ENCODE measurements around the gene RPUSD4.

The RPUSD4 gene

DNA sequence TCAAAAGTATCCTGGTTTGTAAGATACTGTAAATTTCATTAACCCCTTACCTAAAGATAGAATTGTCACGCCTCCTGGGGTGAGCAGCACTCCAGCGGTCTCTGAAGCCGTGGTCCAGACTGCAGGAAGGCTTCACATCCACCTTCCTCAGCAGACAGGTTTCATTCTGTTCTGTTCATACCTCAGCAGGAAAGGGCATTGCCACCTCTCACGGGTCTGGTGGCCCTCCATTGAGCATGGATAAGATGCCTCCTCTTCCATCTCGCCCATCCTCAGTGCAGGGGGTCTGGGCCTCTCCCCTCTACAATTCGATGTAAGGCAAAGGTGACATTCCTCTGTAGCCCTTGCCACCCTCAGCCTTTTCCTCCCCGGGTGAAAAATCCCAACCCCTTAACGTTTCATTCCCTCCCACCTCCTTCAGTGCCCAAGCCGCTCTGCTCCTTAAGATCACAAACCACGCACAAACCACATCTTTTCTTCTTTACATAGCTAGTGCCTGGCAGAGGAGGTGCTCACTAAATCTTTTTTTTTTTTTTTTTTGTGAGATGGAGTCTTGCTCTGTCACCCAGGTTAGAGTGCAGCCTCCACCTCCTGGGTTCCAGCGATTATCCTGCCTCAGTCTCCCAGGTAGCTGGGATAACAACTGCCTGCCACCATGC is 28.5 kb downstream of the RPUSD4 start:
- no peak for DNase-seq (ENCODE audit: low read depth in 2 of 2)

GRCh38 chr11:126181939-126182730 is 29.3 kb downstream of the RPUSD4 start:
- DNase-seq (ENCODE audit: low read depth in 2 of 2) = no peak

DNA sequence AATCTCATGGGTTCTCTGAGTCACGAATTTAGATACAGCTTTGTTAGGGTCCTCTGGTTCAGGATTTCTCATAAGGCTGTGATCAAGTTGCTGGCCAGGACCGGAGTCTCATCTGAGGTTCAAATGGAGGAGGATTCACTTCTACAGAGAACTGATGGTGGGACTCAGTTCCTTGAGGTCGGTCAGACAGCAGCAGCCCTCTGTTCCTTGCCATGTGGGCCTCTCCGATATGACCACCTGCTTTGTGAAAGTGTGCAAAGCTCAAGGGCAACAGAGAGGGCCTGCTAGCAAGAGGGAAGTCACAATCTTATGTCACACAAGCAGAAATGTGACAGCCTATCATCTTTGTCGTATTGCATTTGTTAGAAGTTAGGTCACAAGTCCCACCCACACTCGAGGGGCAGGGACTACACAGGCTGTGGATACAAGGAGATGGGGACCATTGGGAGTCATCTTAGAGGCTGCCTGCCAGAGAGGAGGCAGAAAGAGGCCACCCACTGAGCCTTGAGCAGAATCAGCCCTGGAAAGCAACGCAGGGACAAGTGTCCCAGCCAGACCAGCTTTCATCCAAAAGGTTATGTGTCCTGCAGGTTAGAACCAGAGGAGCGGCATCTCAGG is 34.5 kb downstream of the RPUSD4 start:
- DNase-seq (ENCODE audit: low read depth in 2 of 2) = no peak

DNA sequence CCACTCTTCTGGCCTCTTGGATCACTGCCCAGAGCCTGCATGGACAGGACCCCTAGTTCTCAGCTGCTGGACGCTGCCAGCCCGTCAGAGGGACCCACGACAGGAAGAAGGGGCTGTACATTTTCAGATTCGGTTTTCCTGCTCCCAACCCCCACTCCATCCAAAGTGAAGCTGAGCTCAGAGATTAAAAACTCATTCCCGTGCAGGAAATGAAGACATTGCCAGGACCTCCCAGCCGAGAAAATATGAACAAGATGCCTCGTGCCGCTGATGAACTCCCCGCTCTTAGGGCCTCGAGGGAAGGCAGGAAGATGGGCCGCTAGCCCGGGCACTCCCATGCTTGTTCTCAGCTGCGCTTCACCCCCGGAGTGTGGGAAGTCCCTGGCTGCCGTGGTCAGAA is 36.1 kb downstream of the RPUSD4 start:
- no peak for DNase-seq (ENCODE audit: low read depth in 2 of 2)

DNA sequence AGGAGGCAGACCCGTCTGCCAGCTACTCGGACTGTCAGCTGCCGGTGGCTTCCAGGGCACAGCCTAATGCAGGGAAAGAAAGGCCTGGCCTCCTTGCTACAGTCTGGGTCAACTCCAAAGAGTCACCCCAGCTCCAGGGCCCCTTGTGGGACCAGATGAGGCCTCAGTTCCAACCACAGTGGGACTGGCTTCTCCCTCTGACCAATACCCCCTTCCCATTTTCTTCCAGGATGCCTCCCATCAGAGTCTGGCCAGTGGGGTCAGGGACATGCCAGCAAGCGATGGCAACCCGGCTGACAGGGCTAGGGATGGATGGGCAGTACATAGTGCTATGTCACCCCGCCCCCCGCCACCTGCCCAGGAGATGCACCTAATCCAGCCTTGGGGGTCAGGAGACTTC is 36.6 kb downstream of the RPUSD4 start:
- DNase-seq (ENCODE audit: low read depth in 2 of 2) = no peak

DNA sequence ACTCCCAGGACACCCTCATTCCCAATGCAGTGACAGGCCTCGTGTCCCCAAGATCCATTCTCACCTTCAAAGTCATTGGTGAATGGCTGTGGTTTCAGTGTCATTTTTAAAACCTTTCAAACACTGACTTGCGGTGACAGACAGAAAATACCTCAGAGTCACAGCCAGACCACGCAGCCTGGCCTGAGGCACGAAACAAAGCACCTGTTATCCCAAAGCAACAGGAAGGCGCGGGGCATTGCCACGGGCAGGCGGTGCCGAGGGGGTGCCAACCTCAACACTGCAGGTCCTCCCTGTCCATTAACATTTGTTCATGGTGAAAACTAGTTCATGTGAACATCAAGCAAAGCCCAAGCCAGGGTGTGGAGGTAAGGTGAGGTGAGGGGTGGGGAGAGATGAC is 38.2 kb downstream of the RPUSD4 start:
- no peak for DNase-seq (ENCODE audit: low read depth in 2 of 2)

DNA sequence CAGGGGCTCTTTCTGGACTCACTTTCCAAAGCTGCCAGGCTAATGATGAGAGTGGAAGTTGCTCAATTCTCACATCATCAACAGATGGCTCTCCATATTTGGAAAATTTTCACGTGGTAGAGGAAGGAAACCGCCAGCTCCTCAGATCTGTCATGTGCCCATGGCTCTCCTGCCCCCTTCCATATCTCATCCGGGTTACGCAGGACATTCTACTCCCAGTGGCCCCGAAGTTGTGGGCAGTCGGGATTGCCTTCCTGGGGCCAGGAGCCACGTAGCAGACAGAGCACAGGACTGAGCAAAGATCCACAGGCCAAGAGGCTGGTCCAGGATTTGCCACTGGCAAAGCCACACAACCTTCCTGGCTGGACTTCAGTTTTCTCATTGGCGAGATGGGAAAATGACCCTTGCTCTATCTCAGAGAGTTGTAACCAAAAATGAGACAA is 38.8 kb downstream of the RPUSD4 start:
- DNase-seq (ENCODE audit: low read depth in 2 of 2) = no peak

GRCh38 chr11:126169291-126169690 is 42.2 kb downstream of the RPUSD4 start:
- no peak for DNase-seq (ENCODE audit: low read depth in 2 of 2)

DNA sequence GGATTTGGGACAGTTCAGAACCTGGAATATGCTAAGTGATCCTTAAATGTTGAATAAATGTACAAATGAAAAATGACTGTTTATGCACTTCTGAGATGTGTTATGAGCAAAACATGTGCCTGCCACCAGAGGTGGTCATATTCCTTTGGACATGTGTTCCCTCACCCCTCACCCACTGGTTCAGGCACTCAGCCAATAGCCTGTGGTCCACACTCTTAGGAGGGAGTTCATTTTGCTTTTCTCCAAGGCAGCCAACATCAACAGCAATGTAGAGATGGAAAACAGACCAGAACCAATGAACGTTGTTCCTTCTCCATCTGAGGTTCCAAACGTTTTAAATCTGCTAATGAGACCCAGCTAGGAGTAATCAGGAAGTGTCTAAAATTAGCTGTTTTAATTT is 44.0 kb downstream of the RPUSD4 start:
- no peak for DNase-seq (ENCODE audit: low read depth in 2 of 2)

GRCh38 chr11:126166413-126166812 is 45.0 kb downstream of the RPUSD4 start:
- no peak for DNase-seq (ENCODE audit: low read depth in 2 of 2)

- DNase-seq (ENCODE audit: low read depth in 2 of 2) = no peak
Measured at GRCh38 chr11:126165757-126166156, 45.7 kb downstream of the RPUSD4 start.

DNA sequence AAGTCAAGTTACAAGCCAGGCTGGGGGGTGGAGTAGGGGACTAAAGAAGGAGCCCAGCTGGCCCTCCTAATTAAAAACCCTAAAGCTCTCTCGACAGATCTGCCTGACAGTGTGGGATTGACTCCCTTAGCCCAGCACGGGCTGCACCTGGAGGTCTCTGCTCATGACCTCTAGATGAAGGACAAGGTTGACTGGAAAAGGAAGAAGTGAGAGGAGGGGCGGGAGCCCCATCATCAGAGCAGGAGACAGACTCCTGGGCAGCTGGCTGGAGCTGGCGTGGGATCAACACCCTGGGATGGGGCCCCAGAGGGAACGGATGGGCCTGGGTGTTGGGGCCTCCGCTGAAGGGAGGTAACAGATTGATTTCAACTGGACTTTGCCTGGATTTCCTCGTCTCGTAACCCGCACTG is 46.1 kb downstream of the RPUSD4 start:
- no peak for DNase-seq (ENCODE audit: low read depth in 2 of 2)

DNA sequence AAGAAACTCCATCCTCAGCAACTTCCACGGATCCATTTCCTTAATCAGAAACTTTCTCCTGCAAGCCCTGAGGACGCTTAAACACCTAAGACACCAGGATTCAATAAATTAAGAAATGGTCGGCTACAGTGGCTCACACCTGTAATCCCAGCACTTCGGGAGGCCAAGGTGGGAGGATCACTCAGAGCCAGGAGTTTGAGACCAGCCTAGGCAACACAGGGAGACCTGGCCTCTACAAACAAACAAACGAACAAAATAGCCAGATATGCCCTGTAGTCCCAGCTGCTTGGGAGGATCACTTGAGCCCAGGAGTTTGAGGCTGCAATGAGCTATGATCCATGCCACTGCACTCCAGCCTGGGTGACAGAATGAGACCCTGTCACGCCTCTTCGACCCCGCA is 46.7 kb downstream of the RPUSD4 start:
- DNase-seq (ENCODE audit: low read depth in 2 of 2) = no peak

- DNase-seq (ENCODE audit: low read depth in 2 of 2) = no peak
Measured at GRCh38 chr11:126163779-126164178, 47.7 kb downstream of the RPUSD4 start.

GRCh38 chr11:126163074-126163700 is 48.3 kb downstream of the RPUSD4 start:
- no peak for DNase-seq (ENCODE audit: low read depth in 2 of 2)

DNA sequence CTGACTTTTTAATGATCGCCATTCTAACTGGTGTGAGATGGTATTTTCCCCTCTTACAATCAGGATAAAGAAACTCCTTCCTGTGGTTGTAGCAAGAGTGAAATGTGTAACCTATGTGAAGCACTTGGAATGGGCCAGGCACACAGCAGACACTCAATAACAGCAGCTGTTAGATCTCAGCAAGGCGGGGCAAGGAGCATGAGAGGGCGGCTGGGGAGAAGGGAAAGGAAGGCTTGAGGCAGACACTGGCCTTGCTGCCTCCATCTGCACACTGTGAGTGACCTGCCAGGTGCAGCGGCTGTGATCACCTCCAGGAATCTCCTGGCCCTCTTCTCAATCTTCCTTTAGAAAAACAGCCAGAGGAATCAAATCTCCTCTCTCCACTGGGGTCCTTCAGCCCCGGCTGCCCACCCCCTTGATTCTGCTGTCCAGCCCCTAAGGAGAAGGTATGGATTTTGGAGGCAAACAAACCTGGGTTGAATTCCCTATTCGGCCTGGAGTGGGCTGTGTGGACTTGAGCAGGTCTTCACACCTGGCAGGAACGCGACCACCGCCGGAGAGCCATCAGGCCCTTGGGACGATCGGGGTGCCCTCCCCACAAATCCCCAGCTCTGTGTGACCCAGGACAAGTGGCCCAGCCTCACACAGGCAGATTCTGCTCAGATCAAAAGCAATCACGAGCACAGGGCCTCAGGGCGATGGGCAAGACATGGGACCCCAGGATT is 49.0 kb downstream of the RPUSD4 start:
- no peak for DNase-seq (ENCODE audit: low read depth in 2 of 2)

- DNase-seq (ENCODE audit: low read depth in 2 of 2) = no peak
Measured at GRCh38 chr11:126161023-126161391, 50.4 kb downstream of the RPUSD4 start.

GRCh38 chr11:126160345-126161022 is 51.0 kb downstream of the RPUSD4 start:
- DNase-seq (ENCODE audit: low read depth in 2 of 2) = no peak

DNA sequence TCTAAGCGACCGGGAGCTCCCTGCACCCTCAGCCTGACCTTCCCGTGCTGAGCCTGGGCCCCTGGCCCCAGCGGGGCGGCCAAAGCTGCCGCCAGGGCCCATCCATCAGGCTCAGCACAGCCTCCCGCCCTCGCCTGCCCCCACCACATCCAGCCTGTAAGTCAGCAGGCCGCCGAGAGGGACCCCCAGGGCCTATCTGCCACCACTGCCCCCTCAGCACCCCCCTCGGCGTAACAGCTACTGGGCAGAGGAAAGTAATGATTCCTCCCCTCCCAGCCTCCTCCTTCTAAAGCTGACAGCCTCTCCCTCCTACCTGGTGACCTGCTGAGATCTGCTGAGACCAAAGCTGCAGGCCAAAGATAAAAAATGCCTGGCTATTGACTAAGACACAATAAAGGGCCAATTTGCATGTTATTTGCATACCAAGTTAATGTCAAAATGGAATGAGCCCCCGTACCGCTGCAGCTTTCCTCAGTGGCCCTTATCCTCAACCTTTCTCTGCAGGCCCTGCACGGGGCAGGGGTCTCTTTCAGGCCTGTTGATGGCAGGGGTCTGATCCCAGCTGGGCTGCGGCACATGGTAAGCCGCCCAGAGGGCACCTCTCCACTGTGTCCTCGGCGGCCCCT is 51.6 kb downstream of the RPUSD4 start:
- DNase-seq (ENCODE audit: low read depth in 2 of 2) = no peak

GRCh38 chr11:126158054-126158791 is 53.2 kb downstream of the RPUSD4 start:
- DNase-seq (ENCODE audit: low read depth in 2 of 2) = no peak

Measured in stimulated activated CD4-positive, alpha-beta T cell treated with anti-CD3 and anti-CD28 coated beads, Interleukin-12 subunit alpha, Interleukin-12 subunit beta, amount 100 ng/mL, for 24 hours (primary cell).